Skeletal muscle tissue (tissue), 4 donors: ENCODE results near the gene PRAMEF12. TPM values are rescaled to one million over a fixed set of nuclear protein-coding genes. Genes with fewer than 3 reads are reported as not detected.
"Not testable (repeated sequence)": the region's sequence is repeated elsewhere in the genome, so short reads cannot be mapped to it uniquely, and the experiment has no call there.

Source experiments
- H3K27ac ChIP-seq: one replicate; pipeline ENCODE4 v1.7.0; 2013; ENCODE audit warnings: mild to moderate bottlenecking, low read depth, low read length, inconsistent platforms
- H3K27me3 ChIP-seq, 3 donors: one replicate each; pipeline ENCODE4 v1.7.0; 2013; ENCODE audit warnings: low read length in 3 of 3; ENCODE audit not compliant: control insufficient read depth in 3 of 3, insufficient read depth in 3 of 3
- H3K36me3 ChIP-seq, 3 donors: one replicate each; pipeline ENCODE4 v1.7.0; 2013; ENCODE audit warnings: low read length in 3 of 3; ENCODE audit not compliant: control insufficient read depth in 3 of 3, insufficient read depth in 3 of 3
- H3K4me1 ChIP-seq, 3 donors: one replicate each; pipeline ENCODE4 v1.7.0; 2013; ENCODE audit warnings: low read length in 3 of 3, mild to moderate bottlenecking in 3 of 3; ENCODE audit not compliant: control insufficient read depth in 3 of 3, insufficient read depth in 3 of 3
- H3K4me3 ChIP-seq, 3 donors: one replicate each; pipeline ENCODE4 v1.7.0; 2013; ENCODE audit warnings: low read length in 3 of 3
- H3K9ac ChIP-seq, 3 donors: one replicate each; pipeline ENCODE4 v1.7.0; 2013; ENCODE audit warnings: low read length in 3 of 3, mild to moderate bottlenecking in 3 of 3, moderate library complexity in 2 of 3, low read depth in 1 of 3
- H3K9me3 ChIP-seq, 3 donors: one replicate each; pipeline ENCODE4 v1.7.0; 2013; ENCODE audit warnings: low read length in 3 of 3; ENCODE audit not compliant: control insufficient read depth in 3 of 3
- total RNA-seq: library from RNA; depleted of rRNA; stranded (reverse); fragments of >200 nt; gene quantifications from one replicate; pipeline ENCODE4 v1.2.3, GENCODE V29; 2014
- donor health status: Osteomylitis.

Gene PRAMEF12
- total RNA-seq, 1 donor from 2014 or later = not detected

- not testable (repeated sequence) for H3K27ac ChIP-seq, H3K4me3 ChIP-seq, H3K9ac ChIP-seq, H3K4me1 ChIP-seq, H3K9me3 ChIP-seq, H3K36me3 ChIP-seq, H3K27me3 ChIP-seq
These were observed 8.0 kb downstream of the PRAMEF12 start for GRCh38 chr1:12781488-12781887.

DNA sequence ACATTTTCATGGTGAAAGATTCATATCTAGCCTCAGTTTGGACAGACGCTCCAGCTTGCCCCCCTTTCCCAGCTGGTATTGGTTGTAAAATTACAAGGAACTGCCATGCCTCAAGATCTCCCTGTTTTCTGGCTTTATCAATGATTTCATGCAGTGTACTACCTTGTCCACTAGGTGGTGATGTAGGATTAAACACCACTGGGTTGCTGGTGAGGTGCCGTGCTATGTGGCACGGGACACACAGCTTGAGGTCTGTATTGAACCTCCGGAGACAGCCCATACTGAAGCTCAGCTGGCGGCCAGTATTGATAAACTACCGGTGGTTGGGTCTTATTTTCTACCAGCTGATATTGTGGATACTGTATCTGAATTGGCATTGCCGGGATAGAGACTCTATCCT lies 10.2 kb downstream of the PRAMEF12 start:
- H3K36me3 ChIP-seq, H3K4me3 ChIP-seq, H3K9me3 ChIP-seq, H3K9ac ChIP-seq, H3K27me3 ChIP-seq, H3K4me1 ChIP-seq, H3K27ac ChIP-seq: not testable (repeated sequence)

GRCh38 chr1:12784729-12785128 lies 11.2 kb downstream of the PRAMEF12 start:
- H3K9ac ChIP-seq, H3K27me3 ChIP-seq, H3K27ac ChIP-seq, H3K9me3 ChIP-seq, H3K4me3 ChIP-seq, H3K36me3 ChIP-seq, H3K4me1 ChIP-seq: not testable (repeated sequence)

GRCh38 chr1:12791097-12791496 lies 17.6 kb downstream of the PRAMEF12 start, which contains the start of gene PRAMEF1:
Gene PRAMEF1 (plus strand): TSS chr1:12791397. CDS start chr1:12793228, 1,831 bp downstream.
- not testable (repeated sequence) for H3K27me3 ChIP-seq, H3K4me3 ChIP-seq, H3K9ac ChIP-seq, H3K9me3 ChIP-seq, H3K36me3 ChIP-seq, H3K27ac ChIP-seq, H3K4me1 ChIP-seq

DNA sequence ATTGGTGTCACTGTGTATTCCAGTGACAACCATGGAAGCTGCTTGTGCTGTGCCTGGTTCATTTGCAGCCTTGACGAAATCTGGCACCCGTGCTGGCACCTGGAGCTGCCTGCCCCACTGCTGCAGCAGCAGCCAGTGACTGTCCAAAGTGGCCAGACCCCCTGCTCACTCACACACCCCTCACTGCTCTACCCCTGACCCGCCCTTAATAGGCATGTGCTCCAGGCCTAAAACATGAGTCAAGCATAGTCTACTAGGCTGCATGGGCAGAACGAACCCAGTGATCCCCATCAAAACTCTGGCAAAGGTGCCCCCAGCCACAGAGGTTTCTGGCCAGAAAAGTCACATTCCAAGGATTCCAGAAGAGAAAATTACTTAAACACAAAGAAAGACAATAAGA lies 25.4 kb downstream of the PRAMEF12 start:
- Histone ChIP-seq H3K4me3 (no peak overlapping the region), H3K9me3 (no peaks in the 10 kb centered on the region), H3K4me1 (no peaks in the 10 kb centered on the region), H3K27me3 (no peaks in the 10 kb centered on the region), H3K9ac (no peak overlapping the region), H3K27ac (no peak overlapping the region), H3K36me3 (no peaks in the 10 kb centered on the region)

DNA sequence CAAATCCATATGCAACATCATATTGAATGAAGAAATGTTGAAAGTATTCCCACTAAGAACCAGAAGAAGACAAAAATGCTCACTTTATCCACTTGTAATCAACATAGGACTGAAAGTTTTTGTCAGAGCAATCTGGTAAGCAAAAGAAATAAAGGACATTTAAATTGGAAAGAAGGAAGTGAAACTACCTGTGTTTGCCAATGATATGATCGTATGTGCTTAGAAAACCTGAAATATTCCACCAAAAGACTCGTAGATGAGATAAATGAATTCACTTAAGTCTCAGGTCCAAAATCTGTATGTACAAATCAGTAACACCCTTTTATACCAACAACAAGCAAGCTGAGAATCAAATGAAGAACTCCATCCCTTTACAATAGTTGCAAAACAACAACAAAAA lies 26.2 kb downstream of the PRAMEF12 start:
- Histone ChIP-seq H3K36me3 (no peaks in the 10 kb centered on the region), H3K27ac (no peak overlapping the region), H3K4me3 (no peak overlapping the region), H3K9ac (no peak overlapping the region), H3K27me3 (no peaks in the 10 kb centered on the region), H3K9me3 (no peaks in the 10 kb centered on the region), H3K4me1 (no peaks in the 10 kb centered on the region)

DNA sequence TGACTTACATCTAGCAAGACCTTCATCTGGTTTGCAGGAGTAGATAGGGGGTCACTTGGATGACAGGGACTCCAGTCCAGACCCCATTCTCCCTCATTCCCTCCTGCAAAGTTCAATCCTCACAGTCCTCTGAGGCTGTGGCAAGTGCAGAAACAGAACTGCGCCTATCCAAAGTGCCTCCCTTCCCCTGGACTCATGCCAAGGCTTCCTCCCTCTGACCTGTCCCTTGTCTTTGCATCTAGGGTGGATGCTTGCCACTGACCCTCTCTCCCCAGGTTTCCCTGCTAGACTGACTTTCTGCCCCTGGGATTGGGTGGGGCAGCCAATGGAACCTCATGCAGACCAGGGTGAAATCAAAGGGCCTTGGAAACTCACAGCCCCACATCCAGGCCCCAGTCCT lies 36.4 kb downstream of the PRAMEF12 start:
- Histone ChIP-seq H3K27me3 (peaks cover 0 to 6% (median 4%) of the 10 kb centered on the region in 3 donors), H3K9me3 (peaks cover 0 to 2% (median 0%) of the 10 kb centered on the region in 3 donors), H3K36me3 (no peaks in the 10 kb centered on the region), H3K4me3 (no peak overlapping the region), H3K9ac (no peak overlapping the region), H3K4me1 (no peaks in the 10 kb centered on the region), H3K27ac (no peak overlapping the region)

DNA sequence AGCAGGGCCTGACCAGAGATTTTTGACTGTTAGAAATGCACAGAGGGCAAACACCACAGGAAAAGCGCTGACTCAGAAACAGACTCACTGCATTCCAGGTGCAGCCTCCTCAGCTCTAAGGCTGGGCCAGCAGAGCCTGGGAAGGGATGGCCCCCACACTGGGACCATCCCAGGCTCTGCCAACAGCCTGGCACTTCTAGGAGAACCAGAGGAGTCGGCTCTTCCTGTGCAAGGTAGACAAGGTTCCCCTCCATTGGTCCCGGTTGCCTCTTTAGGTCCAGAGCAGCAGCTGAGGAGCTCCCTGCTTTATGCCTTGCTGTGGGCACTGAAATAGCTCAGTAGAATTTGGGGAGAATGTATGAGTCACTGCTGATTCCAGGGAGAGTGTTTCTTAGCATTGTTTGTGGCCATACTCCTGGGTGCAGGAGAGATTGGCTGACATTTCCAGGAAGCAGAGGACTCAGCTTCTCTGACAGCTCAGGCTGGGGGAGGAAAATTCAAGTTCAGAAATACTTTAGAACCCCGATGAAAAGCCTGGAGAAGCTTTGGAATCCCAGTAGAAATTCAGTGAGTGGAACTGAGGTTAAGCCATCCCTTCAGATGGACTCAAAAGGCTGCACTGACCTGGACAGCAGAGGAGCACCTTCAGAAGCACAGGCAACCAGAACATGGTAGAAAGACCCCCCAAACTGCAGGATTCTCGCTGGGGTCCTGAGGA lies 37.3 kb downstream of the PRAMEF12 start:
- H3K36me3 ChIP-seq = no peaks in the 10 kb centered on the region
- H3K27me3 ChIP-seq = peaks cover 0 to 6% (median 4%) of the 10 kb centered on the region in 3 donors
- no peaks in the 10 kb centered on the region for H3K4me1 ChIP-seq
- no peak overlapping the region for H3K9ac ChIP-seq
- no peak overlapping the region for H3K4me3 ChIP-seq
- H3K9me3 ChIP-seq = no peaks in the 10 kb centered on the region
- H3K27ac ChIP-seq = no peak overlapping the region

GRCh38 chr1:12811409-12811784 lies 37.9 kb downstream of the PRAMEF12 start:
- H3K36me3 ChIP-seq = no peaks in the 10 kb centered on the region
- peaks cover 0 to 6% (median 4%) of the 10 kb centered on the region in 3 donors for H3K27me3 ChIP-seq
- H3K9ac ChIP-seq = no peak overlapping the region
- no peak overlapping the region for H3K27ac ChIP-seq
- no peaks in the 10 kb centered on the region for H3K4me1 ChIP-seq
- no peaks in the 10 kb centered on the region for H3K9me3 ChIP-seq
- H3K4me3 ChIP-seq = no peak overlapping the region

DNA sequence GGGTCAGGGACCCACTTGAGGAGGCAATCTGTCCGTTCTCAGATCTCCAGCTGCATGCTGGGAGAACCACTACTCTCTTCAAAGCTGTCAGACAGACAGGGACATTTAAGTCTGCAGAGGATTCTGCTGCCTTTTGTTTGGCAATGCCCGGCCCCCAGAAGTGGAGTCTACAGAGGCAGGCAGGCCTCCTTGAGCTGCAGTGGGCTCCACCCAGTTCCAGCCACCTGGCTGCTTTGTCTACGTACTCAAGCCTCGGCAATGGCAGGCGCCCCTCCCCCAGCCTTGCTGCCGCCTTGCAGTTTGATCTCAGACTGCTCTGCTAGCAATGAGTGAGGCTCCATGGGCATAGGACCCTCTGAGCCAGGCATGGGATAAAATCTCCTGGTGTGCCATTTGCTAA lies 45.5 kb downstream of the PRAMEF12 start:
- H3K27me3 ChIP-seq, H3K36me3 ChIP-seq, H3K4me3 ChIP-seq, H3K4me1 ChIP-seq, H3K9ac ChIP-seq, H3K9me3 ChIP-seq, H3K27ac ChIP-seq: not testable (repeated sequence)
